Endothelial cell of umbilical vein (primary cell): ENCODE data around the gene PHB1. TPM values are rescaled to one million over a fixed set of nuclear protein-coding genes. Genes with fewer than 3 reads are reported as not detected.

Source experiments
- BruUV-seq: library from RNA; stranded (reverse); fragments of 400-500 nt; replicated peaks from 2 replicates; lab custom pipeline; 2021; lab: Mats Ljungman, UMichigan
- CTCF ChIA-PET: fragments of 300-600, 350-600 bp; sonication (Branson Sonifier 250); formaldehyde crosslinking; loops from one replicate; lab custom pipeline; 2021; ENCODE audit warnings: antibody characterized with exemption, inconsistent platforms; lab: Charles Lee
- POLR2A ChIA-PET: fragments of 300-600, 350-600 bp; sonication (Branson Sonifier 250); formaldehyde crosslinking; loops from one replicate; lab custom pipeline; 2021; ENCODE audit warnings: antibody characterized with exemption, inconsistent platforms; lab: Charles Lee
- DNase-seq: peaks from one replicate; pipeline ENCODE4 v3.0.0-alpha.2; 2011; ENCODE audit warnings: low read depth, low spot score
- FAIRE-seq: peaks from 2 replicates; lab custom pipeline; 2011; peaks lifted over from hg19 to GRCh38; lab: Jason Lieb, UNC
- H2AFZ ChIP-seq: 2 replicates; pipeline ENCODE4 v1.6.0; 2012; ENCODE audit warnings: low read depth, low read length, control low read depth, inconsistent platforms
- H3K27ac ChIP-seq: 2 replicates; pipeline ENCODE4 v1.5.1; 2011; ENCODE audit warnings: low read depth, mild to moderate bottlenecking, control low read depth, low read length, moderate library complexity; ENCODE audit not compliant: insufficient read depth
- H3K27me3 ChIP-seq, 2 experiments: 2 replicates each; pipeline versions ENCODE4 v1.6.0 to v1.6.1; 2011; ENCODE audit warnings: low read length in 2 of 2, mixed read lengths in 1 of 2; ENCODE audit not compliant: control insufficient read depth in 2 of 2, insufficient read depth in 2 of 2
- H3K36me3 ChIP-seq, 2 experiments: 2 replicates in 1 of 2; 3 replicates in 1 of 2; pipeline ENCODE4 v1.5.1; 2011; ENCODE audit warnings: low read length in 2 of 2, mild to moderate bottlenecking in 1 of 2, moderate library complexity in 1 of 2; ENCODE audit not compliant: control insufficient read depth in 2 of 2, insufficient read depth in 2 of 2; ENCODE audit errors: extremely low read depth in 1 of 2
- H3K4me1 ChIP-seq: 3 replicates; pipeline ENCODE4 v1.5.1; 2011; ENCODE audit warnings: mild to moderate bottlenecking, low read length; ENCODE audit not compliant: control insufficient read depth, insufficient read depth; ENCODE audit errors: extremely low read depth
- H3K4me2 ChIP-seq: 2 replicates; pipeline ENCODE4 v1.6.1; 2011; ENCODE audit warnings: low read length, control low read depth, mixed read lengths; ENCODE audit not compliant: insufficient read depth
- H3K4me3 ChIP-seq, 3 experiments: fragments of 200-600 bp in 1 of 3; sonication (generic), shearing (Covaris generic) in 1 of 3; replicated peaks in 1 of 3; 2 replicates each; pipeline ENCODE4 v1.5.1; 2011 to 2016; ENCODE audit warnings: control low read depth in 3 of 3, low read length in 3 of 3, mild to moderate bottlenecking in 2 of 3, inconsistent platforms in 1 of 3, low read depth in 1 of 3, moderate library complexity in 1 of 3; ENCODE audit not compliant: insufficient read depth in 1 of 3
- H3K79me2 ChIP-seq: 2 replicates; pipeline ENCODE4 v1.6.0; 2012; ENCODE audit warnings: low read length, inconsistent platforms; ENCODE audit not compliant: control insufficient read depth, insufficient read depth
- H3K9ac ChIP-seq: replicated peaks from 2 replicates; pipeline ENCODE3; 2011; ENCODE audit warnings: low read length, control low read depth; ENCODE audit not compliant: insufficient read depth; ENCODE audit errors: extremely low read depth
- H3K9me1 ChIP-seq: replicated peaks from 3 replicates; pipeline ENCODE4 v1.6.0; 2011; ENCODE audit warnings: mild to moderate bottlenecking, low read length; ENCODE audit not compliant: control insufficient read depth, insufficient read depth; ENCODE audit errors: extremely low read depth
- H3K9me3 ChIP-seq: replicated peaks from 2 replicates; pipeline ENCODE4 v1.5.1; 2012; ENCODE audit warnings: low read length, inconsistent platforms; ENCODE audit not compliant: control insufficient read depth, insufficient read depth
- H4K20me1 ChIP-seq: replicated peaks from 2 replicates; pipeline ENCODE3; 2011; ENCODE audit warnings: mild to moderate bottlenecking, low read length; ENCODE audit not compliant: control insufficient read depth, insufficient read depth; ENCODE audit errors: extremely low read depth
- EZH2 ChIP-seq: IDR thresholded peaks from 2 replicates; pipeline ENCODE4 v1.6.1; 2012; ENCODE audit warnings: borderline replicate concordance, low read depth, mild to moderate bottlenecking, moderate library complexity, low read length, inconsistent platforms; ENCODE audit not compliant: severe bottlenecking
- FOS ChIP-seq: IDR thresholded peaks from 2 replicates; pipeline ENCODE4 v1.6.1; 2011; ENCODE audit warnings: mild to moderate bottlenecking, low read length, moderate library complexity, borderline replicate concordance; ENCODE audit not compliant: insufficient read depth
- GATA2 ChIP-seq: IDR thresholded peaks from 2 replicates; pipeline ENCODE4 v1.7.0; 2011; ENCODE audit warnings: low read depth, mild to moderate bottlenecking, moderate library complexity, mixed read lengths, low read length; ENCODE audit not compliant: insufficient read length, insufficient read depth
- JUN ChIP-seq: IDR thresholded peaks from 2 replicates; pipeline ENCODE4 v1.6.1; 2011; ENCODE audit warnings: borderline replicate concordance, low read depth; ENCODE audit not compliant: insufficient read length, insufficient read depth
- MYC ChIP-seq: IDR thresholded peaks from one replicate; pipeline ENCODE4 v1.6.1; 2011; ENCODE audit warnings: mild to moderate bottlenecking, low read depth, low read length
- POLR2A ChIP-seq: IDR thresholded peaks from 2 replicates; pipeline ENCODE4 v1.6.1; 2012; ENCODE audit warnings: low read depth, mild to moderate bottlenecking, control low read depth, low read length
- POLR2AphosphoS5 ChIP-seq: IDR thresholded peaks from 2 replicates; pipeline ENCODE4 v1.6.1; 2012; ENCODE audit warnings: low read depth, mild to moderate bottlenecking, control low read depth, low read length, moderate library complexity; ENCODE audit not compliant: insufficient read depth
- dilution Hi-C: fragments of 300-500 bp; cut with MboI; formaldehyde crosslinking; loops from one replicate; pipeline ENCODE4 v1.15.0; 2019; ENCODE audit warnings: low sequenced_read_pairs; ENCODE audit not compliant: extremely low pct_ligation_motif_present
- intact Hi-C: fragments of 100-400 bp; cut with micrococcal nuclease; formaldehyde crosslinking; loops from one replicate; pipeline ENCODE4 v1.10.0; 2022
- polyA plus RNA-seq, 4 experiments: library from polyadenylated mRNA; depleted of rRNA in 3 of 4; stranded (reverse) in 3 of 4; unstranded in 1 of 4; fragments of >200 nt; gene quantifications; 2 replicates each; pipeline versions ENCODE4 v1.2.1 to v1.2.3, GENCODE V29; 2011 to 2012; ENCODE audit warnings: missing spikeins in 1 of 4
- total RNA-seq: library from RNA; stranded (reverse); gene quantifications from 2 replicates; pipeline ENCODE4 v1.2.3, GENCODE V29; 2021
- TF ChIP-seq, protein P1 (sequence below), 2 donors: IDR thresholded peaks; 1 replicate in 1 of 2; 2 replicates in 1 of 2; pipeline ENCODE4 v1.5.1; 2011; ENCODE audit warnings: low read length in 2 of 2, mild to moderate bottlenecking in 2 of 2, moderate library complexity in 2 of 2, control low read depth in 1 of 2, inconsistent platforms in 1 of 2, low read depth in 1 of 2; ENCODE audit not compliant: insufficient read depth in 1 of 2; ENCODE audit errors: extremely low read depth in 1 of 2
- TF ChIP-seq, protein P2 (sequence below): IDR thresholded peaks from 2 replicates; pipeline ENCODE4 v1.6.1; 2011; ENCODE audit not compliant: insufficient read depth, insufficient read length

The PHB1 gene
- total and polyA plus RNA-seq, 2 donors (not counting 3 experiments of a cell fraction or from before 2014, with no cell fraction given) = 222 to 287 TPM

DNA sequence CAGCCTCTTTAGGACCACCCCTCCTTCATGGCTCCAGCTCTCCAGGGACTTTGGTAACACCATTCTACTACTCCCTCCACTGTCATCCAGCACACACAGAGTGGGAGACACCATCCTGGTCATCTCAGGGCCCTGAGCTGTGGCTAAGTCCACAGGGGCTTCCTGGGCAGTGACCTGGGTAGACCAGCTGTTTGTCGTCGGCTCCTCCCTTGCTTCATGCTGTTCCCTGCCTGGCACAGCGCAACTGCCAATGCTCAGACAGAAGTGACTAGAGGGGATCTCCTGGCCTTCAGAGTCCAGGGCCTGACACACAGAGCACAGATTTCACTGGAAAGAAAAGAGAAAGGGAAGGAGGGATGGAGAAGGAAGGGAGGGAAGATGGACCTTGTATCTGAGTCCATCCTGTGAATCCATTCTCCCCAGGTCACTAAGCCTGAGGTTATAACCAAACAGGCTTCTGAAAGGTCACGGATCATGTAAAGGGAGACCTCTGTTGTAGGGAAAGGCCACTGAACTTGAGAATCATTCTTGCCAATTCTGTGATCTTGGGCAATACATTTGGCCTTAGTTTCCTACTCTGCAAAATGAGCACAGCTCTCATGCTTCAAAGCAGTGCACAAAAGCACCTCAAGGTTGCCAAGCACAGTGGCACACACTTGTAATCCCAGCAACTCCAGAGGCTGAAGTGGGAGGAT, 18.5 kb upstream of the PHB1 start:
- Histone ChIP-seq H2AFZ (no peak overlapping the region), H4K20me1 (no peaks in the 10 kb centered on the region), H3K9me1 (no peaks in the 10 kb centered on the region), H3K27ac (no peak overlapping the region), H3K4me3 (no peak overlapping the region), H3K79me2 (no peaks in the 10 kb centered on the region), H3K9me3 (no peaks in the 10 kb centered on the region), H3K4me2 (no peak overlapping the region), H3K4me1 (no peaks in the 10 kb centered on the region), H3K27me3 (peaks cover 10 to 12% of the 10 kb centered on the region in 2 experiments), H3K36me3 (no peaks in the 10 kb centered on the region), H3K9ac (no peak overlapping the region)
- DNase-seq (no peak), FAIRE-seq (no peak)
- intact Hi-C loops (no loop called here), dilution Hi-C loops (no loop called here)
- CTCF ChIA-PET = interaction anchor here (0.8 to 9.6 kb wide), 5 partner anchors 18 to 124 kb away, joined by 3 to 188 read pairs (median 6); partner anchors contain the start of gene PHB1
- POLR2A ChIA-PET = no interaction called here
- TF ChIP-seq, protein P1, sequence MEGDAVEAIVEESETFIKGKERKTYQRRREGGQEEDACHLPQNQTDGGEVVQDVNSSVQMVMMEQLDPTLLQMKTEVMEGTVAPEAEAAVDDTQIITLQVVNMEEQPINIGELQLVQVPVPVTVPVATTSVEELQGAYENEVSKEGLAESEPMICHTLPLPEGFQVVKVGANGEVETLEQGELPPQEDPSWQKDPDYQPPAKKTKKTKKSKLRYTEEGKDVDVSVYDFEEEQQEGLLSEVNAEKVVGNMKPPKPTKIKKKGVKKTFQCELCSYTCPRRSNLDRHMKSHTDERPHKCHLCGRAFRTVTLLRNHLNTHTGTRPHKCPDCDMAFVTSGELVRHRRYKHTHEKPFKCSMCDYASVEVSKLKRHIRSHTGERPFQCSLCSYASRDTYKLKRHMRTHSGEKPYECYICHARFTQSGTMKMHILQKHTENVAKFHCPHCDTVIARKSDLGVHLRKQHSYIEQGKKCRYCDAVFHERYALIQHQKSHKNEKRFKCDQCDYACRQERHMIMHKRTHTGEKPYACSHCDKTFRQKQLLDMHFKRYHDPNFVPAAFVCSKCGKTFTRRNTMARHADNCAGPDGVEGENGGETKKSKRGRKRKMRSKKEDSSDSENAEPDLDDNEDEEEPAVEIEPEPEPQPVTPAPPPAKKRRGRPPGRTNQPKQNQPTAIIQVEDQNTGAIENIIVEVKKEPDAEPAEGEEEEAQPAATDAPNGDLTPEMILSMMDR (IDR thresholded peaks at IDR 0.05; ENCODE audit: extremely low read depth in 1 of 2, insufficient read depth in 1 of 2, low read depth in 1 of 2, low read length in 2 of 2) = no peak
- TF ChIP-seq POLR2AphosphoS5 = no peak
- no peak for TF ChIP-seq MYC
- TF ChIP-seq, protein P2, sequence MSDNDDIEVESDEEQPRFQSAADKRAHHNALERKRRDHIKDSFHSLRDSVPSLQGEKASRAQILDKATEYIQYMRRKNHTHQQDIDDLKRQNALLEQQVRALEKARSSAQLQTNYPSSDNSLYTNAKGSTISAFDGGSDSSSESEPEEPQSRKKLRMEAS = no peak
- TF ChIP-seq GATA2 = no peak
- TF ChIP-seq JUN = no peak
- TF ChIP-seq POLR2A = no peak
- no peak for TF ChIP-seq FOS
- TF ChIP-seq EZH2 = no peak
- BruUV-seq = no TSS peak
